ENCODE measurements around the gene GRID2.

Gene GRID2

DNA sequence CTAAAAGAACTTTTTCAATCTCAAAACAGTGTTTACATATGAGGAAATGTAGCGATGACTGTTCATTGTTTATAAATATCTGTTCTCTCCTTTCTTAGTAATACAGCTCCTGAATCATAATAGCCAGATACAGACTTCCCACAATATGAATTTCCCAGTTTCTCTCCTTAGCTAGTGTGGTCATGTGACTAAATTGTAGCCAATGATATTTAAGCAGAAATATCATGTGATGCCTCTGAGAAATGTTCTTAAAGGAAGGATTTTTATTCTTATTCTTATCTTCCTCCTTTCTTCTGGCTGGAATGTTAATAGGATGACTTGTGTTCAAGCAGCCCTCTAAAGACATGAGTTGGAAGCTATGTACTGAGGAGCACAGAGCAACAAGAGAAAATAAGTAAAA lies 1141.1 kb downstream of the GRID2 start:
- no peak for DNase-seq

DNA sequence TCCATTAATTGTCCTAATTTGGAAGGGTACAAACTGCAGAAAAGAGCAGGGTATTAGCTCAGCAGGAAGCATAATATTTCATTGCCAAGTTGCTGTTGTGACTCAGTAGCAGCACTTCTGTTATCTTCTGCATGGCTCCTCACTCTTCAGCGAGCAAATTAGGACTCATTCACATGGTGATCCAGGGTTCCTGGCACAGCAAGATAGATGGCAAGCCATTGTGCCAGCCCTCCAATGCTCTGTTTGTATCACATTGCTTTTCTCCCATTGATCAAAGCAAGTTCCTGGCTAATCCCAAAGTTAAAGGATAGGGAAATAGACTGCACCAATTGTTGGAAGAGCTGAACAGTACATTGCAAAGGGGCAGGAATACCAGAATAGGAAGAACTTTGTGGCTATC lies 1142.3 kb downstream of the GRID2 start:
- no peak for DNase-seq

DNA sequence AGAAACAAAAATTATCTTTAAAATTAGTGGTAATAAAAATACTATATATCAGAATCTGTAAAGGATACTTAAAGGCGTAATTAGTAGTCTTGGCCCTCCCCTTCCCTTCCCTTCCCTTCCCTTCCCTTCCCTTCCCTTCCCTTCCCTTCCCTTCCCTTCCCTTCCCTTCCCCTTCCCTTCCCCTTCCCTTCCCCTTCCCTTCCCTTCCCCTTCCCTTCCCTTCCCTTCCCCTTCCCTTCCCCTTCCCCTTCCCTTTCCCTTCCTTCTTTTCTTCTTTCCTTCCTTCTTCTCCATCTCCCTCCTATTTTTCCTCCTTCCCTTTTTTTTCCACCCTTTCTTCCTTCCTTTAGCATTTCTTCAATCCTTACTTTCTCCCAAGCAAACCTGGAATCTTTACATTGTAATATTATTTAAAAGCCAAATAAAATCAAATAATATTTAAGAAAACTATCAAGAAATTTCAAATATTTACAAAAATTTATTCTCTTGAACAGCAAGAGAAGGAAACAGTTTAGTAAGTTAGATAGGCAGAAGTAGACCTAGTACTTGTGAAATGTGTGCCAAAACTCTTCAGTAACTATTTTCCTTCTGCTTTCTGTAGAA lies 1145.0 kb downstream of the GRID2 start:
- no peak for DNase-seq

DNA sequence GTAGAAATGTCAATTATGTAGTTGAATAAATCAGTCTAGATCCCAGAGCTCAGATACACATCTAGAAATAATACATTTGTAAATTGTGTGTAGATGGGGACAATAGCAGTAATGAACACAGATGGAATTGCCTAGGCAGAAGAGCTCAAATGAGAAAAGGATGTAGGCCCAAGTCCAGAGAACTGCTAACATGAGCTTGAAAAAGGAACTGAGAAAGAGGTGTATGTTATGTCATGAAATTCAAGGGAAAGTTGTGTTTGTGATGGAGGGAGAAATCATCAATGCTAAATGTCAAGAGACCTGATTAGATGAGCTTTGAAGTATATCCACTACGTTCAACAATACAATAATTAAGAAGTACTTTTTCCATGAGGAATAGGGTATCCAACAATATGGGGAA lies 1148.2 kb downstream of the GRID2 start:
- DNase-seq: no peak

DNA sequence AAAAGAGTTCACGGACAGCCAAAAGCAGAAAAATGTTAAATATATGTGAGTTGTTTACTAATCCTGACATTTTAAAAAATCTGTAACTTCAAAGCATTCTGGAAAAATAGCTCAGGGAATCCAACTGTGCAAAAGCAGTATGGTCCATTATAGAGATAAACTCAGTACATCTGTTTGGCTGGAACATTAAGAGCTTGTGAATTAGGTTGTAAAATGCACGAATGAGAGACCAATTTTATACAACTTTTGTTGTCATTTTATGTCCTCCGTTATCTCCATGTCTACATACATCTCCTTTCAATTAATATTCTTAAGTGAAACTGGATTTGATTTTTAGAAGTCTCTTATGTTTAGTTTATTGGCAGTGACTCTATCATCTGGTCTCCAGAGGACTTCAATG lies 1157.8 kb downstream of the GRID2 start:
- DNase-seq: no peak

DNA sequence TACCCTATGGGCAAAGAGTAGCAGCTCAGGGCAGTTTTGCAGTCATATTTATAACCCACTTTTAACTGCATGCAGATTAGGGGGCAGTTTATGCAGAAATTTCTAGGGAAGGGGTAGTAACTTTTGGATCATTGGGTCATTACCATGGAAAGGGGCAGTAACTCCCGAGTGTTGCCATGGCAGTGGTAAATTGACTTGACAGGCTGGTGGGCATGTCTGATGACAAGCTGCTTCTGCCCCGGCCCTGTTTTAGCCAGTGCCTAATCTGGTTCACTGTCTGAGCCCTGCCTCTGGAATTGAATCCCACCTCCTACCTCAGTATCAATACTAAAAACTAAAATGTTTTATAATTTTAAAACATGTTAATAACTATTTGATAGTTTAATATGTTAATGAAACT lies 1162.7 kb downstream of the GRID2 start:
- DNase-seq: no peak

DNA sequence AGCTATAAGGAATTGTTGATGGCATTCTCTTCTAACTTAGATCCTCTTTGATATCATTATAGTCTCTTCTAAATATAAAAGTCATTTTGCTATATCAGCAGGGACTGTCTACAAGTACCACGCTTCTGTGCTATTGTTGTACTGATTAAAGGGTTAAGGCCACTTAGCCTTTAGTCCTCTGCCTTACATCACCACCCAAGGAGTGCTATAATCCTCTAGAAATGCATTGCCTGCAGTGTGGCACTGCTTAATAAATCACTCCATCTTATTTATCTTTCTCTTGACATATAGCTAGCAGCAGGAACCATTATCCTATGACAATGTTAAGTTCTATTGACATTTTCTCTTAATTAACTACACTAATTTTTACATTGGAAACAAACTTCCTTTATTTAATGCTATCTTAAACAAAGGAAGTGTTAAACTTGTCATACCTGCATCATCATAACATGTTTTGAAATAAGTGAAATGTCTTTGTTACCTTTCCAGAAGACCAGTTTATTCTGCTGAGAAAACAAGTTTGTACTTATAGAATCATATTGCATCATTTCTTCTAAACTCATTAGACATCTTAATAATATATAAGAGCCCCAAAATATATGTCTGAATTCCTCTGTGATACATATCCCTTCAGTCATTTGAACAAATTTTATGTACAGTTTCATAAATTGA lies 1163.9 kb downstream of the GRID2 start:
- DNase-seq: no peak

DNA sequence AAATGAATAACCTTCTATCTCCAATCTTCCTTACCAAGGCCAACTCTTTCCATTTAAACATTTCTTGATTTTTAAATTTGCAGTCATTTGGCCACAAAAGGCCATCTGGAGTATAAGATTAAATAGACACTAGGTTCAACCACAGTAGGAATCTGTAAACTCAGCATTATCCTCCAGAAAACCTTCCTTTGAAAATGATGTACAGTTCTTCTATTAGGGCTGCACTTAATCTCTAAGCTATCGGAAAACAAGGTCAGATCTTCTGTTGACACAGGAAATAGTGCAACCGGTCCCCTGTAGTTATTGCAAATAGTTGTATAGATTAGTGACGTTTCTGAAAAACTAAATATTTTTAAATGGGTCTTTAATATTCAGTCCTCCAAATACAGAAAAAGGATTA lies 1165.8 kb downstream of the GRID2 start:
- no peak for DNase-seq

DNA sequence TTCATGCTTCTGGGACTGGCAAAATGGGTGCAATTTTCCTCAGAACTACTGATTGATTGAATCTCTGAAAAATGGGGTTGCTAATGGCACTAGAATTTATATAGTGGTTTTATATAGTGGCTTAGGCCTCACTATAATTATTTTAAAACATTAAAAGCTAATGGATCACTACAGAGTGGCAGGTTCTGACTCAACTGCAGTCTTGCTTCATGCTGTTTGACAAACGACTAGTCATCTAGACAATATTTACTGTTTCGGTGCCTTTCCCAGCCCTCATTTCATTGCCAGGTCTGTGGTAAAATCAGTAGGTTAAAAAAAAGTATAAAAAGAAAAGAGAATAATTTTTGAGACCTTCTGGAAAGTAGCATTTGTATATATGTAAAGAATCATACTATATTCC lies 1172.0 kb downstream of the GRID2 start:
- DNase-seq: no peak

DNA sequence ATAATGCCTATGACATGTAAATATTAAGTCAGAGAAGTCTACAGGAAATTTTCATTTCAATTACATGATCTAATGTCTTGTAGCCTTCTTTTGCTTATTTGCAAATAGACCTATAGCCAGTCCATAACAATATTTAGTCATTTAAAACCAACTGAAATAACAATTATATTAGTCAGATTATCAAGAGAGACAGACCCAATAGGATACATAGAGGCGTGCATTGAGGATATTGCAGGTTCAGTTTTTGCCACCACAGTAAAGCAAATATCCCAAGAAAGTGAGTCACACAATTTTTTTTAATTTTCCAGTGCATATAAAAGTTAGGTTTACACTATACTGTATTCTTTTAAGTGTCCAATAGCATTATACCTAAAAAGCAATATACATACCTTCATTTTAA lies 1175.0 kb downstream of the GRID2 start:
- no peak for DNase-seq

DNA sequence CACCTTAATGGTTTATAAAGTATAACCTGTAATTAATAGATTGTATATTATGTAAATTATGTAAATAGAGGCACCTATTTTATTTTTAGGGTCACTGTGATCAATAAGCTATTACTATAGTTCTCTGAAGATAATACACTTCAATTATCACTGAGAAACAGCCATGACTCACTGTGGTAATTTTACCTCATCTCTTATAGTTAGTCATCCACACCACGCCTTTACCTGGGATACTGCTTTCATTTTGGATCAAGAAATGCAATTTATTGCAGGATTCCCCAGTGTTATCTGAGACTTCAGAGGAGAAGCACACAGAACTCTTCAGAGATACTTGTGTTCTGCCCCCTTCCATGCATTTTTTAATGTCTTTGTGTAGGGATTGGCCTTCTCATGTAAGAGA lies 1176.7 kb downstream of the GRID2 start:
- DNase-seq: no peak

DNA sequence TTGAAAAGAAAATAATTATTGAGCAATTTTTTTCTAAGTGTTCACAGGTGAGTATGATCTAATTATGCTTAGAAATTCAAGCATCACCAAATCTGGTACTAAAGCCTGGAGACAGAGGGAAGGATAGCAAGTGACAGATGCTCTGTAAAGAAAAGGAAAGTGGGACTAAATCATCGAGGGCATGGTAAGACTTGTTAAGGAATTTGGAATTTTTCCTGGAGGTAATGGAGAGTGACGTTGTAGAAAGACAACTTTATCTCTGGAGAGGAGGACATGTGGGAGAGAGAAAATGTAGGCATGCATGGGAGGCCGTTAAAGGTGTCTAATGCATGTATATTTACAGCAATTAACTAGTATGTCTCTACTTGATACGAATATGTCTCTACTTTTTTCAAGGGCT lies 1191.6 kb downstream of the GRID2 start:
- no peak for DNase-seq

DNA sequence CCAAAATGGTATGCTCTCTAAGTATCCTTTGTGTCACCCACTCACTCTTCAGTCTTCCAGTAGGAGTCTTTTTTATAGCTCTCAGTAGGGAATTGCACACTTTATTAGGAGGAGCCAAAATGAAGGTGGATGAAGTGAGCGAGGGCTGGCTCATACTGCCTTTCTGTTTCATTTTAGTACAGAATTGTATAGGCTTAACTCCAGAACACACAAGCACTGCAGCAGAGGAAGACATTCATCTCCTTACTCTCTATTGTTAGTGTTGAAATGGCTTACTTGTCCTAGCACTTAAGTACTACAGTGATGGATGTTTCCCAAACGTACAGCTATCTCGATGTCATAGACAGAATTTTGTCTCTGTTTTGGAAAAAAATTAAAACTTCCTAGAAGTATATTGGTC lies 1197.5 kb downstream of the GRID2 start:
- no peak for DNase-seq

DNA sequence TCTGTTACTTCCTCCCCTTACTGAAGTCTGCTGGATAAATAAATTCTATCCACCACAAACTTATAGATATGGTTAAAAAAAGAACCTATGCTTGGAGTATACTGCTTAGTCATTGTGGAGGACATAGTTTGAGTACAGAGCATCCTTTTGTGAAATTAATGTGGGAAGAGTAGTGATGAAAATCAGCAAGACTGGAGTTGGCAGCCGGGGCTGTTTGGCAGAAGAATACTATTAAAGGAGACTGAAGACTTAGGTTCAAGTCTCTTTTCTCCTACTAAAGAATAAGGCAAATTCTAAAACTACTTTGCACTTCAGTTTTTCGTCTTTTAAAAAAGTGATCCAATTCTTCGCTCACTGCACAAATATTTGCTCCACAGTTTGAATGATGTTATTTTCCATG lies 1198.2 kb downstream of the GRID2 start:
- DNase-seq: no peak

DNA sequence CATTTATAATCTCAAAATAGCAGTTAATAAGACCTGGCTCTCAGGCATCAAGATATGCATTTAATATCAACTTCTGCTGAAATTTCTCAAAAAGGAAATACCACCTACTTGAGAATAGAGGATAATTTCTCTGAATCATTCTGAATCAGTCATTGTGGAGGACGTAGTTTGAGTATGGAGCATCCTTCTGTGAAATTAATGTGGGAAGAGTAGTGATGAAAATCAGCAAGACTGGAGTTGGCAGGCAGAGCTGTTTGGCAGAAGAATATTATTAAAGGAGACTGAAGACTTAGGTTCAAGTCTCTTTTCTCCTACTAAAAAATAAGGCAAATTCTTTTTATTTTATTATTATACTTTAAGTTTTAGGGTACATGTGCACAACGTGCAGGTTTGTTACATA lies 1199.2 kb downstream of the GRID2 start:
- DNase-seq: no peak

DNA sequence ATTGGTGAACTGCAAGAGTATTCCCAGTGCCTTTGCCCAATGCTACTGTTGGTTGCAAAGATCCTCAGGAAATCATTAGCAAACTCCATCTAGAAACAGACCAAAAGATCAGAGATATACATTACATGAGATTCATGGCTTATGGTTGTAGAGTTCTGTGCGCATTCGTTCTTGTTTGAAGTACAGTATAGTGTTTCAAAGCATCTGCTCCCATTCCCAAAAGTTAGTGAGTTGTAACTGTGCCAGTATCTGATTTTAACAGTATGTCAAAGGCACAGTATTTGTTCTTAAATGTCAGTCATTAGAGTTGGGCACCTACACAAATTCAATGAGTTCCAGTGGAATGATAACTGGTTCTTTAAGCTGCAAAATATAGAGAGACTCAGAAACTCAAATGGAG lies 1210.1 kb downstream of the GRID2 start:
- no peak for DNase-seq

DNA sequence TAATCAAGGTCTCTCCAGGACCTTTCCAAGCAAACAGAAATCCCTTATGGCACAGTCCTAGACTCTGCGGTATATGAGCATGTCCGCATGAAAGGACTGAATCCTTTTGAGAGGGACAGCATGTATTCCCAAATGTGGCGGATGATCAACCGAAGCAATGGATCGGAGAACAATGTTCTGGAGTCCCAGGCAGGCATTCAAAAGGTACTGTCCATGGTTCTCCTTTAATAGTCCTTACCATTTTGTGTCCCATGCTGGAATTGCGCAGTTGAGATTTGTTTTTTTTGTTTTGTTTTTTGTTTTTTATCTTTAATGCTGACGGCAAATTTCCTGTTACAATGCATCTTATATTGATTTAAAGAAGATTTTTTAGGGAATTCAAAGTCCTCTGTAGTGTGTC lies 1211.4 kb downstream of the GRID2 start:
- DNase-seq: no peak

DNA sequence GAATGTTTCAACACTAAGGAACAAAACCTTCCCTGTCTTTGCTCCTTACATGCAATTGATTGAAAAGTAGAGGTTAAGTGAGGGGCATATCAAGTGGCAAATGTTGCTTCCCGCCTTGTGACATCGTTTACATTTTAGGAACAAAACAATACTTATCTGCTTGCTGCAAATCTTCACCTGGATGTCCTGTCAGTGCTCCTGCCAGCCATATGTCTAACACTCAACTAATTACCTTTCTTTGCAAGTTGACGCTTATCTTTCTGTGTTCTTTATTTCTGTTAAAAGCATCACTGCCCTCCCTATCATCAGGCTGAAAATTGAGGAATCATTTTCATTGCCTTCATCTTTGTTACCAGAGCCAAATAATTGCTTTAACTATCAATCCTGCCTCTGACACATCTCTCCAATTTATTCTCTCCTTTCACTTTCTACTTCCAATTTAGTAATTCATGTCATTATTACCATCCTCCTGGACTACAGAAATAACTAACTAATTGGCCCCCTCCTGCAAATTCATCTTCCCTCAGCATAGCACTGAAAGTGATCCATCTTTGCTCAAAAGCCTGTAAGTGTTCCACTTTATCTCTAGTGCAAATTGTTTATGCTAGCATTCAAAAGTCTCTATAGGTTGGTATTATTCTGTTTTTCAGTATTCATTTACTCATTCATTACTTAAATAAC lies 1226.1 kb downstream of the GRID2 start:
- no peak for DNase-seq

DNA sequence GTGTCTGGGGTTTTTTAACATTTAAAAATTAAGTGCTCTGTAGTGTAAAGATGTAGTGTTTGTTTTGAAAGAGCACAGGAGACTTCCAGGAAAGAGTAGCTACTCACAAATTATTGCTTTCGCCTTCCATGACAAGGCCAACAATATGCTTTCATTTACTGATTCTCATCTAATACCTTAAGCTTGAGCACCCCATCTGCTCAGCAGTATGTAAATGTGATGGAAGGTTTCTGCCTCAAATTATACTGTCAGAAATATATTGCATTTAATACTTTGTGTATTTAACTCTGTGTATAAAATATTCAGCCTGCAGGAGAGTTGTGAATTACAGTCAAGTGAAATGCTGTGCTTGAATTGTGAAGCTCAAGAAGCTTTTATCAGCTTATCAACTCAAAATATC lies 1228.5 kb downstream of the GRID2 start:
- no peak for DNase-seq

DNA sequence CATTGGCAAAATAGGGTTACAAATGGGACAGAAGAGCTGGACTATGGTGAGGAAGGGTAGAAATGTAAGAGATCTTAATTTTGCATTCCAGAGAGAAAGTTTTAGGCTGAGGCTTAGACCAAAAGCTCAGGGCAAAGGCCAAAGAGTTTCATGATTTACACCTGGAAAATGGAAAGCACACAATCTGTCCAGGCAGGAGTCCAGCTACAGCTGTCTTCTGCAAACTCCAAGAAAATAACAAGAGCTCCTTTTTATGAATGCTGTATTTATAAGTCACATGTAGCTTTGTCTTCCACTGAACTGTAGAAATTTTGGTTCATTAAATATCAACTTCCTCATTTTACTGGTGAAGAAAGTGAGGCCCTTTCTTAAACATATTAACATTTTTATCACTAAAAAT lies 1236.8 kb downstream of the GRID2 start:
- DNase-seq: no peak

DNA sequence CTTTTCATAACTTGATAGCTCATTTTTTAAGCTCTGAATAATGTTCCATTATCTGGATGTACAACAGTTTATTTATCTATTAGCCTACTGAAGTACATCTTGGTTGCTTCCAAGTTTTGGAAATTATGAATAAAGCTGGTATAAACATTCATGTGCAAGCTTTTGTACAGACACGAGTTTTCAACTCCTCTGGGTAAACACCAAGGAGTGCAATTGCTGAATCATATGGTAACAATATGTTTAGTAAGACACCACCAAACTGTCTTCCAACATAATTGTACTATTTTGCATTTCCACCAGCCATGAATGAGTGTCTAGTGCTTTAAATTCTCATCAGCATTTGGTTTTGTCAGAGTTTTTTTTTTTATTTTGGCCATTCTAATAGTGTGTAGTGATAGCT lies 1258.1 kb downstream of the GRID2 start:
- DNase-seq: no peak

DNA sequence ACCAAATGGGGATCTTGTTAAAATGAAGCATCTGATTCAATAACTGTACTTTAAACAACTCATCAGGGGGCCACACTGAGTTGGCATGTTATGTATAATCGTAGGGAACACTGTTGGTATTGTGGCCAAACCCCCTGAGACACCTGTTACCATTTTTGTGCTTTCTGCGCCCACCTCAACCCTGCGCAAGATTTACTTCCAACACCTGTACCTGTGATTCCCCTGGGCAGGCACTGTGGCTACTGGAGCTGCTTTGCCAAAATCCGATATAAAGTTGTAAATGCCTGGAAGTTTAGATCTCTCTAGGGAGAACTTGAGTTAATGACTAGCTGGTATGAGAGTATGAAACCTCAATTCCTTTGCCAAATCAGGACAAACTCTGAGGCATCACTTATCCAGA lies 1265.0 kb downstream of the GRID2 start:
- DNase-seq: no peak

DNA sequence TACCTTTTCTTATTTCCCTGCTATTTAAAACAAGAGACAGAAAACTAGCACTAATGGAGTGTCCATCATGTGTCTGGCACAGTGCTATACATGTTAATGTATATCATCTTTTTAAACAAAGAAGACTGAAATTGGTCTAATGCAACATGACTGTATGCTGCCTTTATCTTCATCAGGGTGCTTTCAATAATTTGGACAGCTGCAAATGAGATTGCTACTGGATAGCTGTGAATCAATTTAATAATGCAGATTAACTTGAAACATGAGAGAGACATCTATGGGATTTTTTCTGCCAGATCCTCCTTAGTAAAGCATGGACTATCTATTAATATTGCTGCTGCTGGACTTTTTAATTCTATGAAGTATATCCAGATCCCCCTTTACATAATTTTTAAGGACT lies 1269.5 kb downstream of the GRID2 start:
- DNase-seq: no peak

DNA sequence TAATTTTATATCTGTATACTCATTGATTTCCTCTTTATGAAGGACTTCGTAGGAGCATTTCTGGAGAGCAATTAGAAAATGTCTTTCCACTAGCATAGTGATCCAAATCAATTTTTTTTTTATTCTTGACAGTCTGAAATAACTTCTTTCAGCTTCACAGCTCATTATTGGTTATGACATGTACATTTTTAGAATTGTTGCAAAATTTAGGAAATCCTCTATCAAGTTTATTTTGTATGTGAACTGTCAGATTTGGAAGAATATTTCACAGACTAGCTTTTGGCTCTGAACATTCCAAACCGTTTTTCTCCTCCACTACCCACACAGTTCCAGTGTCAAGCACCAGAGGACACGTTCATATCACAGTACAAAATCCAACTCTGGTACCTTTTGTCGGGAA lies 1275.2 kb downstream of the GRID2 start:
- no peak for DNase-seq

DNA sequence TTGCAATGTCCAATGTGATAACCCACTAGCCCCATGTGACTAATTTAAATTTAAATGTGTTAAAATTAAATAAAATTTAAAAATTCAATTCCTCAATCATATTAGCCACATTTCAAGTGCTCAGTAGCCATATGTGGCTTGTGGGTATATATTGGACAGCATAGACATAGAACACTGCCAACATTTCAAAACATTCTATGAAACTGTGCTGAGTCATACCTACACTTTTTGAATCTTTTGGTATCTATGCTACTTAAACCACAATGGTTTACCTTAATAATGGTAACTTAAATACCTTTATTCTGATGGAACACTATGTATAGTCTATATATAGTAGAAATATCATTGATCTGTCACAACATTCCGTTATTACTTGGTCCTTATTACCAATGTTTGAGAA lies 1301.4 kb downstream of the GRID2 start:
- DNase-seq: no peak

Data from stimulated activated CD4-positive, alpha-beta T cell treated with anti-CD3 and anti-CD28 coated beads, Interleukin-15, amount 100 ng/mL, for 24 hours (primary cell).